GM11168 (cell line): ENCODE results near the gene MED22.
"Not testable (repeated sequence)": the region's sequence is repeated elsewhere in the genome, so short reads cannot be mapped to it uniquely, and the experiment has no call there.

Experiments used
- in situ Hi-C: fragments of 300-500 bp; cut with MboI; formaldehyde crosslinking; loops from one replicate; pipeline ENCODE4 v1.12.0; 2022; ENCODE audit warnings: low sequenced_read_pairs; ENCODE audit not compliant: unreplicated experiment

The MED22 gene

DNA sequence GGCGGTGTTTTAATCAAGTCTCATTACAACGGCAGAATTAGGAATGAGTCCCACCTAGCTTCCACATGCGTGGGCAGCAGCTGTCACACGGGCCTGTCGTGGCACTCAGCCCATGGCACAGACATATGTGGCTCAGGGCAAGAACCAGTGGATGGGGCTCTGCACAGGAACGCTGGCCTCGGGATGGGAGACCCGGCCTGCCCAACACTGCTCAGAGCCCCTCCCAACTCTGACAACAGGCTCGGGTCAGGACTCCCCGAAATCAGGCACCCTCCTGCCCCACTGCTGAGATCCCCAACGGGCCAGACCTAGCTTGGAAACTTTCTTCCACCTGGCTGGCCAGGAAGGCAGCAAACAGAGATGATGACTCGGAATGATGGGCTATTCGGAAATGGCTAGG is 7.0 kb downstream of the MED22 start:
- in situ Hi-C loops = no loop called here

GRCh38 chr9:133340256-133340655 is 7.7 kb downstream of the MED22 start:
- in situ Hi-C loops = no loop called here

DNA sequence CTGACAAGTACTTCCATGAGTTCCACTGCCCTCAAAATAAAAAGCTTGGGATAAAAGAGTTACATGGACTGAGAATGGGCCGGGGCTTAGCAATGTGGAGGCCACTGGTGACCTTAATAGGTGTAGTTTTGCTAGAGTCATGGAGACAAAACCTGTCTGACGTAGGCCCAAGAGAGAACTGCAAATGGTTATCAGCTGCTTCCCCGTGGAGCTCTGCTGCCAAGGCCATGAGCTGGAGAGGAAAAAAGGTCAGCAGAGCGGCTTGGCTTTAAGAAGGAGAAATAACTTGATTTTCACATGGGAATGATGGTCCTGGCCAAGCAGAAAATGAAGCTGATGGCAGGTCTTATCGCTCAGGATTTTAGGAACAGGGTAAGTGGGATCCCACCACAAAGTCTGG is 8.3 kb downstream of the MED22 start:
- in situ Hi-C loops = no loop called here

DNA sequence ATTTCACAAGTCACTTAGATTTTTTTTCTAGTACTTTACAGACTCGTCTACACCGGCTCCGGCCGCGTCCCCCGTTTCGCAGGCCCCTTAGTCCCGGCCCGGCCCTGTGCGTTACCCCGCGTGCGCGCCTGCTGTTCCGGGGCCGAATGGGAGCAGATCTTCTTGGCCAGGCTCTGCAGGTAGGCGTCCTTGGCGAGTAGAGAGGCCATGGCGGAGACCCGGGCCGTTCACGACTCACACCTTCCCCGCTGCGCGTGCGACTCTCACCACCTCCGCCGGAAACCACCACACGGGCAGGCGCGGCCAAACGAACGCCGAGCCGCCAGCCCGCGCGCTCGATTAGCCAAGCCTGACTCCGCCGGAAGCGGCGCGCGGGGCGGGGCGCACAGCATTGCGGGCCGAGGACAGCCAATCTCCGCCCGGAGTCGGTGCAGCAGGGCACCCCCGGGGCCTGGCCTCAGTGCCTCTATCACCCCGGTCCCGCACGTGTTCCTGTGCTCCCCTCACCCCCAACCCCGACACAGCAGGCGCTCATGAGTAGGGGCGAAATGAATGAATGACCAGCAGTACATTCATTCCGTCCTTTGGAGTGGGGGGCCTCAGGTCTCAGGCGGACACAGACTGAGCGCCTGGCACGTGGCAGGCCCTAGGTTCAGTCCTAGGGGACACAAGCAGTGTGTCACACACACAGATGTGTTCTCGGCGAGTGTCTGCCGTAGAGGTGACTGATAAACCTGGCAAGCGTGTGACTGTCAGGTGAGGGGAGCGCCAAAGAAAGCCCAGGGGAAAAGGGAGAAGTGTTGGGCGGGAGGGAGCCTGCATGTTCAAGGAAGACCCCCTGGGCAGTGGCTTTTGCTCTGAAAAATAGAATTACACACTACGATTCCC is 11.8 kb downstream of the MED22 start, which contains the start of gene SURF6:
Gene SURF6 (minus strand): TSS at position 265 of the 888 bp plus-strand sequence. CDS start 56 bp downstream, at position 209.
- in situ Hi-C loops = no loop called here

DNA sequence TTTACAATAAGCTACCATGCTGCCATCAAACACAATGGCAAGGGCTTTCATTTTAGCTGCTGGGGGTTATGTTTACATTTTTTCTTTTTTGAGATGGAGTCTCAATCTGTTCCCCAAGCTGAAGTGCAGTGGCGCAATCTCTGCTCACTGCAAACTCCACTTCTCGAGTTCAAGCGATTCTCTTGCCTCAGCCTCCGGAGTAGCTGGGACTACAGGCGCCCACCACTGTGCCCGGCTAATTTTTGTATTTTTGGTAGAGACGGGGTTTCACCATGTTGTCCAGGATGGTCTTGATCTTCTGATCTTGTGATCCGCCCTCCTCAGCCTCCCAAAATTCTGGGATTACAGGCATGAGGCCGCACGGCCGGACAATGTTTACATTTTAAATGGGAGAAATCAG is 13.0 kb downstream of the MED22 start:
- in situ Hi-C loops = not testable (repeated sequence)

- in situ Hi-C loops = no loop called here
Measured at GRCh38 chr9:133334161-133334560, 13.8 kb downstream of the MED22 start.

DNA sequence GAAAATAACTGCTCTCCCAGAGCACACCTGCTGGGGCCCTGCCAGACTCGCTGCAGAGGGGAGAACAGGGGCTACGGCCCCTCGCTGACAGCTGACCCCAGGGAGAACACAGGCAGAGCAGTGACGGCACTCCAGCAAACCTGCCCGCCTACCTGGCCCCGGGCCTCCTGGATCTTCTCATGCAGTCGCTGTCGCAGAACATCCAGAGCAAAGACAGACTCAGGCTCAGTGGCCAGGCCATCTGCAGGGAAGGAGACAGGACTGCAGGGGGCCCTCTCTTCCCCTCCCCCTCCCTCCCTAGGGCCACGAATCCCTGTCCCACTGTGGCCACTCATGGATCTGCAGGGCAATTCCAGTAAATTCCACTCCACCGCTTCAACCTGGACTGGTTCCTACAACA is 14.4 kb downstream of the MED22 start:
- in situ Hi-C loops = no loop called here

GRCh38 chr9:133333011-133333410 is 14.9 kb downstream of the MED22 start:
- in situ Hi-C loops = no loop called here

GRCh38 chr9:133332381-133332730 is 15.6 kb downstream of the MED22 start:
- in situ Hi-C loops = no loop called here

DNA sequence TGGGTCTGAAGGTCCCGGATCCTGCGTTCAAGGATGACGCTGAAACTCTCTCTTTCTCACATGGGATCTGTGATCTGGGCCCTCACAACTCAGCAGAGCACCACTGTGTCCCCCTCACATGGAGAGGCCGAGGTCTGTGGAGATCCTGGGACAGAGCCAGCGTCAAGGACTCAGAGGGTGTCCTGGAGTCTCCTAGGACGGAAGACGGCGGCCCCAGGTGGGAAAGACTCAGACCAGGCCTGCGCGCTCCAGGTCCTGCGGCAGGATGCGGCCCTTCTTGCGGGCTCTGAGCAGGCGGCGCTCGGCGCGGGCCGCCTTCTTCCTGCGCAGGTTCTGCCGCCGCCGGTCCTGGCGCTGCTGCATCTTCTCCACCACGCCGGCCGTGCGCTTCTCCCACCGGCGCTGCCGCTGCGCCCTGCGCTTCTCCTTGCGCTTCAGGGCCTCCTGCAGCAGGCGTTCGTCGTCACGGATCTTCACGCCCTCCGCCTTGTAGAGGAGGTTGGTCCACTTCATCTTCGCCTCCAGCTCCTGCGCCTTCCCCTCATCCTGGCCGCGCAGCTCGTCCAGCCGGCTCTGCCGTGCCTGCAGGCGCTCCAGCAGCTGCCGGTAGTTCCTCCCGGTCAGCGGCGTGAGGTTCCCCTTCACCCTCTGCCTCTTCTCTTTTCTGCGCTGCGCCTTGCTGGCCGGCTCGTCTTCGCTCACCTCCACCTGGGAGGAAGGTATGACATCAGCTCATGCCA is 16.1 kb downstream of the MED22 start:
- in situ Hi-C loops = no loop called here

GRCh38 chr9:133331221-133331620 is 16.7 kb downstream of the MED22 start:
- in situ Hi-C loops = no loop called here

GRCh38 chr9:133329306-133330156 is 18.4 kb downstream of the MED22 start:
- in situ Hi-C loops = not testable (repeated sequence)

- in situ Hi-C loops = no loop called here
Measured at GRCh38 chr9:133327834-133328484, 20.0 kb downstream of the MED22 start.

GRCh38 chr9:133327021-133327420 is 20.9 kb downstream of the MED22 start:
- in situ Hi-C loops = not testable (repeated sequence)

DNA sequence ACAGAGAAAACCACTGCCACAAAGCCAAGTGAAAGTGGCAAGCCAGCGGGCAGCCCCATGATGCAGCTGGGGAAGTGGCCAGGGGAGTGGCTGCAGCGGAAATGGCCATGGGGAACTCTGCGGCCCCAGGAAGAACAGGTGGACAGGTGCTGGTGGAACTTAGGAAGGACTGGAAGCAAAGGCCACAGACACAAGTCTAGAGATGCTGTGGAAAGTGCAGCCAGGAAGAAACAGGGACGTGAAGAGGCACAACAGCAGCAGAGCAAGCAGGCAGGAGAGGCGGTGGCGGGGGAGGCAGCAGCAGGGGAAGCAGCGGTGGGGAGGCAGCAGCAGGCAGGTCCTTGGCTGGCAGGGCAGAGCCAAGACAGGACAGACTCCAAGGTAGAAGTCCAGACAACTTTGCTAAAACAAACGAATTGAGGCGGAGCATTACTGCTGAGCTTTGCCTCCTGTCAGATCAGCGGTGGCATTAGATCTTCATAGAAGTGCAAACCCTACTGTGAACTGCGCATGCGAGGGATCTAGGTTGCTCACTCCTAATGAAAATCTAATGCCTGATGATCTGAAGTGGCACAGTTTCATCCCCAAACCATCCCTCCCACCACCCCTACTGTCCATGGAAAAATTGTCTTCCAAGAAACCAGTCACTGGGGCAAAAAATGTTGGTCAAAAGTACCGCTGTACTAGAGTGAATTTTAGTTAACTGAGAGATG is 23.8 kb downstream of the MED22 start:
- in situ Hi-C loops = no loop called here

GRCh38 chr9:133323211-133323610 is 24.7 kb downstream of the MED22 start:
- in situ Hi-C loops = no loop called here

DNA sequence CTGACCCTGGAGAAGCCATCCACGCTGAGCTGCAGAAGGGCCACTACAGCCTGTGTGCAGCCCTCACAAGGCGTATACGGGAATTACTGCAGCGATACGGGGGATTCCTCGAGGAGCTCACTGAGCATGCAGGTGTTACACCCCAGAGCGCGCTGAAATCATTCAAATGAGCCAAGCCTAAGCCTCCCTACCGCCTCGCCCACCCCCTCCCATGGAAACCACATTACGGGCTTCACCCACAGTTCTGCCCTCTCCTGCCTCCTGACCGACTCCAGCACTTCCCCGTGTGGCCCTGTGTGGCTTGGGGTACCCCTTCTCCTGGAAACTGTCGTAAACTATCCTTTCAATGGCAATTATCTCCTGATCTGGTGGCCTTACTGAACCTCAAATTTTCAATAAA is 25.2 kb downstream of the MED22 start:
- in situ Hi-C loops = no loop called here

DNA sequence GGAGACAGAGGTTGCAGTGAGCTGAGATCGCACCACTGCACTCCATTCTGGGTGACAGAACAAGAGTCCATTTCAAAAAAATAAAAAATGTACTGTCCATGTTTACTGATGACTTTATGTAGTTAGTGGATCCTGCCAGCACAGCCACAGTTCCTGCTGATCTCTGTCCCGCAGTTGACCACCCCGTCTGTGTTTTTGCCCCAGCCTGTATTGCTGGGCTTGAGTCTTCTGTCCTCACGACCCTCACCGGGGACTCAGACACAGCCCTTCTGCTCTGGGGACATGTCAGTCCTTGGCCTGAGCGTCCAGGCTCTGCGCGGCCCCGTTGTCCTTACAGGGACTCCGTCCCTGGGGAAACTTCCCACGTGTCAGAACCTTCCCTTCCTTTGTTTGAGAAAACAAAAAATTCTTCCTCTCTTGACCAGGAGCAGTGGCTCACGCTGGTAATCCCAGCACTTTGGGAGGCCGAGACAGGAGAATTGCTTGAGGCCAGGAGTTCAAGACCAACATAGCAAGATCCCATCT is 26.5 kb downstream of the MED22 start:
- in situ Hi-C loops = no loop called here

DNA sequence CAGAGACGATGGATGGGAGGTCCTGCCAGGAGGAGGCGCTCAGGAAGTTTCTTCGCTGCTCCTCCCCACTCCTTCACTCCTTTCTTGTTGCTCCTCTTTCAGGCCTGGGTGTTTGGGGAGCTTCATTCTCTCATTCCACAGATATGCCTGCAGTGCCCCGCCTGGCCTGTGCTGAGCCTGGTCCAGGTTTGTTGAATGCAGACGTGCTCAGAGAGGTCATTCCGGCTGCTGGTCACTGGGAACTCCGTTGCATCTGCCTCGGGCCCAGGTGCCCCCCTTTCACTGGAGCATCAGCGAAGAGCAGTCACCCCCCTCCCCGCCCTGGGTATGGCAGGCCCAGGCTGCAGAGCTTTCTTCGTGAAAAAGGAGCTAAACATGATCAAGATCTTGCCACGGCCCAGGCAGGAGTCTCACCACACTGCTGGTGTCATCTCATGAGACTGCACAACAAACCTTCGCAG is 27.5 kb downstream of the MED22 start:
- in situ Hi-C loops = no loop called here
